Measurements from ENCODE around the gene BORCS6.

BORCS6 gene

DNA sequence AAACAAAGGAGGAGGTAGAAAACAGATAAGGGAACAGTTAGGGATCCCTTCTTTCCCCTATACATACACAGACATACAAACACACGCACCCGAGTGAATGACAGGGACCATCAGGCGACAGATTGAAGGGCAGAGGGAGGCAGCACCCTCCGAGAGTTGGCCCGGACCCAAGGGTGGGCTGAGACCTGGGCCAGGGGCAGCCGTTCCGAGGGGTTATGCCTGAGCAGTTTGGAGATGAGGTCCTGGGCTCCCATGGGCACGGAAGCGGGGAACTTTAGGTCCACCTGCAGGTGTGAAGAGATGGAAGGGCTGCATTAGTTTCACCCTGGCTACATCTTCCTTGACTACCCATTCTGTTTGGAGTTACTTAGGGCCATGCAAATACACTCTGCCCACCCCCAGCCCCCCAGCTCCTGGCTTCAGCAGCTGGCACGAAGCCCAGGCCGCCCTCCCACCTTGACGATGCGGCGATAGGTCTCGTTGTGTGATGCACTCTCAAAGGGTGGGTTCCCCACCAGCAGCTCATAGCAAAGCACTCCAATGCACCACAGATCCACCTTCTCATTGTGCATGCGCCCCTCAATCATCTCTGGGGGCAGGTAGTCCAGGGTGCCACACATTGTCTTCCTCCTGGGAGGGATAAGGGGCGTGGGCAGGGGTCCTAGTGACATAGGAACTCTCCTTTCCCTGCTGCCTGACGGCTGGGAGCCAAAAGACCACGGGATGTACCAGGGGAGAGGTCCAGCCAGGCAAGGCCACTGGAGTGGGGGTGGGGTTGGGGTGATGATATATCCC lies 15.0 kb upstream of the BORCS6 start:
- Histone ChIP-seq H3K4me1 (ENCODE audit: control insufficient read depth, insufficient read depth, low read length) (peaks cover 2% of the 10 kb centered on the region), H3K4me3 (ENCODE audit: low read length) (no peak overlapping the region), H3K36me3 (ENCODE audit: control insufficient read depth, insufficient read depth, low read length) (no peaks in the 10 kb centered on the region), H3K27me3 (ENCODE audit: control insufficient read depth, insufficient read depth, low read length) (no peaks in the 10 kb centered on the region), H3K9me3 (ENCODE audit: control insufficient read depth, low read length) (no peaks in the 10 kb centered on the region), H3K9ac (ENCODE audit: low read length) (no peak overlapping the region)

- Histone ChIP-seq H3K36me3 (ENCODE audit: control insufficient read depth, insufficient read depth, low read length) (no peaks in the 10 kb centered on the region), H3K9ac (ENCODE audit: low read length) (peak overlapping the region; percentile 29), H3K27me3 (ENCODE audit: control insufficient read depth, insufficient read depth, low read length) (no peaks in the 10 kb centered on the region), H3K4me1 (ENCODE audit: control insufficient read depth, insufficient read depth, low read length) (peaks cover 29% of the 10 kb centered on the region), H3K4me3 (ENCODE audit: low read length) (no peak overlapping the region), H3K9me3 (ENCODE audit: control insufficient read depth, low read length) (no peaks in the 10 kb centered on the region)
Observed at GRCh38 chr17:8192070-8192815, 2.3 kb upstream of the BORCS6 start.

GRCh38 chr17:8190506-8190905 lies 526 bp upstream of the BORCS6 start:
- Histone ChIP-seq H3K9me3 (ENCODE audit: control insufficient read depth, low read length) (no peaks in the 10 kb centered on the region), H3K36me3 (ENCODE audit: control insufficient read depth, insufficient read depth, low read length) (no peaks in the 10 kb centered on the region), H3K9ac (ENCODE audit: low read length) (peak overlapping the region; percentile 51), H3K4me1 (ENCODE audit: control insufficient read depth, insufficient read depth, low read length) (peaks cover 29% of the 10 kb centered on the region), H3K4me3 (ENCODE audit: low read length) (no peak overlapping the region), H3K27me3 (ENCODE audit: control insufficient read depth, insufficient read depth, low read length) (no peaks in the 10 kb centered on the region)

- Histone ChIP-seq H3K4me3 (ENCODE audit: low read length) (peak overlapping the region; percentile 56), H3K4me1 (ENCODE audit: control insufficient read depth, insufficient read depth, low read length) (peaks cover 29% of the 10 kb centered on the region), H3K9me3 (ENCODE audit: control insufficient read depth, low read length) (no peaks in the 10 kb centered on the region), H3K27me3 (ENCODE audit: control insufficient read depth, insufficient read depth, low read length) (no peaks in the 10 kb centered on the region), H3K9ac (ENCODE audit: low read length) (peak overlapping the region; percentile 81), H3K36me3 (ENCODE audit: control insufficient read depth, insufficient read depth, low read length) (no peaks in the 10 kb centered on the region)
Observed at GRCh38 chr17:8189041-8189710, 804 bp downstream of the BORCS6 start.

DNA sequence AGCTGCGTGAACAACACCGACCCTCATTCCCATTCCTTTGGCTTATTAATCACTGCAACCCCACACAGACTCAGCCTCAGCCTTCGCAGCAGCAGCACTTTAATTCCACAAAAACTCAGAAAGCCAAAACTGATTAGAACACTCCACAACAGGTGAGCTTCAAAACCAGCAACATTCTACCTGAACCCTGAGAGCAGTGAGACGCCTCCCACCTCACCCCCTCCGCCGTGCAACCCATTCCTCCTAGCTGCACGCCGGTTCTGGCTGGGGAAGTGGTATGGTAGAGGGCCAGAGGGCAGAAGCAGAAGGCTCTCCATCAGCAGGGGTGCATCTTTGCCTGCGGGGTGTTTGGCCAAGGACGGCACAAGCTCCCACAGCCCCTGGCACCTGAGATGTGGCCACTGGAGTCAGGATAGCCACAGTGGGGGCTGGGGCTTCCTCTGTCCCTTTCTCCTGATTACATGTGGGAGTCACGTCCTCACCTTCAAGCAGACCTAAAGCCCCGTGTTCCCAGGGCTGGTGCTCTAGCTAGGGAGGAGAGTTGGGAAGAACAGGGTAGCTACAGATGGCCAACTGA lies 1.6 kb downstream of the BORCS6 start:
- no peaks in the 10 kb centered on the region for H3K9me3 ChIP-seq (ENCODE audit: control insufficient read depth, low read length)
- H3K27me3 ChIP-seq (ENCODE audit: control insufficient read depth, insufficient read depth, low read length): no peaks in the 10 kb centered on the region
- H3K36me3 ChIP-seq (ENCODE audit: control insufficient read depth, insufficient read depth, low read length): no peaks in the 10 kb centered on the region
- peaks cover 29% of the 10 kb centered on the region for H3K4me1 ChIP-seq (ENCODE audit: control insufficient read depth, insufficient read depth, low read length)
- H3K4me3 ChIP-seq (ENCODE audit: low read length): peak overlapping the region; percentile 56
- peak overlapping the region; percentile 81 for H3K9ac ChIP-seq (ENCODE audit: low read length)

GRCh38 chr17:8187517-8188262 lies 2.3 kb downstream of the BORCS6 start:
- no peaks in the 10 kb centered on the region for H3K9me3 ChIP-seq (ENCODE audit: control insufficient read depth, low read length)
- H3K9ac ChIP-seq (ENCODE audit: low read length): peak overlapping the region; percentile 81
- H3K27me3 ChIP-seq (ENCODE audit: control insufficient read depth, insufficient read depth, low read length): no peaks in the 10 kb centered on the region
- peaks cover 29% of the 10 kb centered on the region for H3K4me1 ChIP-seq (ENCODE audit: control insufficient read depth, insufficient read depth, low read length)
- no peaks in the 10 kb centered on the region for H3K36me3 ChIP-seq (ENCODE audit: control insufficient read depth, insufficient read depth, low read length)
- peak overlapping the region; percentile 5 for H3K4me3 ChIP-seq (ENCODE audit: low read length)

DNA sequence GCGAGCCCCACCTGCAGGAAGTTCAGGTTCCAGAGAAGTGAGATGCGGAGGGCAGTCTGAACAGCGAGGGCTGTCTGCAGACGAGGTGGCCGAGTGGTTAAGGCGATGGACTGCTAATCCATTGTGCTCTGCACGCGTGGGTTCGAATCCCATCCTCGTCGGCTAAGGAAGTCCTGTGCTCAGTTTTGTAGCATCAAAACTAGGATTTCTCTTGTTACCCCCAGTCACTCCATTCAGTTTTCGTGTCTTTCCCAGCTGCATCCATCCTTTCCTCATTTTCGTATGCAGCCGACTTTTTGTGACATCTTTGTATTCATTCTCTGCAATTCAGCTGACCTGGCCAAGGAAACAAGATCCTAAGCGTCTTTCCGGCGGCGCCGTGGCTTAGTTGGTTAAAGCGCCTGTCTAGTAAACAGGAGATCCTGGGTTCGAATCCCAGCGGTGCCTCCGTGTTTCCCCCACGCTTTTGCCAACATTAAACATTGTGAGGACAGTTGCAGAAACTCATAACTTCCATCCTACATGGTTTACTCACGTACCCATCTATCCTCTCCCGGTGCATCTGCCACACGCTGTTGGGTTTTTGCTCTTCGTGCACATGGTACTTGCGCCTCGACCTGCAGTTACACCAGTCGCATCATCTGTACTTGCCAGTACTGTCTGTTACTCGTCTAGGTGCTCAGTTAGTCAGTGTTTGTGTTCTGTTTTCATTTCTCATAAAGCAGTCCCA lies 3.0 kb downstream of the BORCS6 start:
- Histone ChIP-seq H3K36me3 (ENCODE audit: control insufficient read depth, insufficient read depth, low read length) (no peaks in the 10 kb centered on the region), H3K9ac (ENCODE audit: low read length) (peak overlapping the region; percentile 68), H3K4me1 (ENCODE audit: control insufficient read depth, insufficient read depth, low read length) (peaks cover 28% of the 10 kb centered on the region)

DNA sequence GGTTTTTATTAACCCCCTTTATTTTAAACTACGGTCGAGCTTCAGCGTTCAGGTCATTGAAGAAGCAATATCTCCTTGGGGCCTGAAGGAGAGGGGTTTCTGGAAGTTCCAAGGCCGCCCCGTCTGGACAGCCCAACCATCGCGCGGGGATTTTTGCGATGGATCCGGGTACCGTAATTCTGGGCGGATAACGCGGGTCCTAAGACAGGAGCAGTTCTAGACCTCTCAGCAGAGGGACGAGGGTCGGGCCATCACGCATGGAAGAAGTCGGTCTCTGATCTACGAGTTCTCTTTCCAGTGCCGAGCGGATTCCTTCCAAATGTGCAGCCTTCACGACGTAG lies 3.6 kb downstream of the BORCS6 start:
- no peaks in the 10 kb centered on the region for H3K27me3 ChIP-seq (ENCODE audit: control insufficient read depth, insufficient read depth, low read length)
- H3K4me1 ChIP-seq (ENCODE audit: control insufficient read depth, insufficient read depth, low read length): peaks cover 24% of the 10 kb centered on the region
- peak overlapping the region; percentile 68 for H3K9ac ChIP-seq (ENCODE audit: low read length)
- H3K9me3 ChIP-seq (ENCODE audit: control insufficient read depth, low read length): no peaks in the 10 kb centered on the region
- H3K4me3 ChIP-seq (ENCODE audit: low read length): peak overlapping the region; percentile 58
- H3K36me3 ChIP-seq (ENCODE audit: control insufficient read depth, insufficient read depth, low read length): no peaks in the 10 kb centered on the region

More for the DNA sequence above, 3.0 kb downstream of the BORCS6 start:
- no peaks in the 10 kb centered on the region for H3K27me3 ChIP-seq (ENCODE audit: control insufficient read depth, insufficient read depth, low read length)
- no peaks in the 10 kb centered on the region for H3K9me3 ChIP-seq (ENCODE audit: control insufficient read depth, low read length)
- H3K4me3 ChIP-seq (ENCODE audit: low read length): peak overlapping the region; percentile 58

DNA sequence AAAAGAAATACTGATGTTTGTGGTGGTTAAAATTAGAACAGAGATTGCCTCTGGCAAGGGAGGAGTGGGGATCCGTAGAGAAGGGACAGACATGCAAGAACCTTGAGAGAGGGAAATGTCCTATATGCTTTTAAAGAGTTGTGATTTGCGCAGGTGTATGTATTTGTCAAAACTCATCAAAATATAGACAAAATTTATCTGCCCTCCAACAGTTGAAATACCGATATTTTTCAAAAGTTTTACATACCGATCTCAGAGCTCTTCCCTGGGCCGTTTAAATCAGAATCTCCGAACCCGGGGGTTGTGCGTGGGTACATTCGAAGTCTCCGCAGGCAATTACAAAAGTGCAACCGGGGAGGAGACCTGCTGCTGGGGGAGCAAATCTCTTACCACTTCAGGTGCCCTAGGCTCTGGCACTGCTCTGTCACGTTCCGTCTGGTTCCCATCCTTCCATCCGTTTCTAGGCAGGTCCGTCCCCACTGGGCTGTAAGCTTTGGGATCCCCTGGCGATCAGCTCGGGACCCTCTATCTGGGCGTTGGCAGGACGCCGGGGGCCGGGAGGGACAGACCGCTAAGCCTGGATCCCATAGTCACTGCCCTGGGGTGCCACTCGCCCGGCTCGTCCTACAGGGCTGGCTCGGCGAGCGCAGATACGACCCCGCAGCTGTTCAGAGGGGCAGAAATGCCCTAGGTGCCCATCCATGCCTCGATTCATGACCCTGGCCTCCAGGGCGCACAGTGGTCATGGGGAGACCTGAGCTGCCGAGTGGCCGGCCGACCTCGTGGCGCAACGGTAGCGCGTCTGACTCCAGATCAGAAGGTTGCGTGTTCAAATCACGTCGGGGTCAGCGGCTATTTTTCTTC lies 4.2 kb downstream of the BORCS6 start:
- Histone ChIP-seq H3K9me3 (ENCODE audit: control insufficient read depth, low read length) (no peaks in the 10 kb centered on the region), H3K4me1 (ENCODE audit: control insufficient read depth, insufficient read depth, low read length) (peaks cover 22% of the 10 kb centered on the region), H3K27me3 (ENCODE audit: control insufficient read depth, insufficient read depth, low read length) (no peaks in the 10 kb centered on the region), H3K4me3 (ENCODE audit: low read length) (peak overlapping the region; percentile 58), H3K36me3 (ENCODE audit: control insufficient read depth, insufficient read depth, low read length) (no peaks in the 10 kb centered on the region), H3K9ac (ENCODE audit: low read length) (peak overlapping the region; percentile 68)

- Histone ChIP-seq H3K27me3 (ENCODE audit: control insufficient read depth, insufficient read depth, low read length) (no peaks in the 10 kb centered on the region), H3K9me3 (ENCODE audit: control insufficient read depth, low read length) (no peaks in the 10 kb centered on the region), H3K36me3 (ENCODE audit: control insufficient read depth, insufficient read depth, low read length) (no peaks in the 10 kb centered on the region), H3K9ac (ENCODE audit: low read length) (peak overlapping the region; percentile 71), H3K4me1 (ENCODE audit: control insufficient read depth, insufficient read depth, low read length) (peaks cover 28% of the 10 kb centered on the region), H3K4me3 (ENCODE audit: low read length) (peak overlapping the region; percentile 77)
Observed at GRCh38 chr17:8176998-8177731, 12.8 kb downstream of the BORCS6 start.

Data from mucosa of stomach (tissue), 1 donor.